HG03045 (cell line): ENCODE data around the gene SESN1.

Source experiments
- ATAC-seq: cut with Tn5 transposase; IDR thresholded peaks from one replicate; pipeline ENCODE4 v1.9.1; 2021; ENCODE audit warnings: mild to moderate bottlenecking, moderate library complexity; ENCODE audit not compliant: unreplicated experiment

Gene SESN1

DNA sequence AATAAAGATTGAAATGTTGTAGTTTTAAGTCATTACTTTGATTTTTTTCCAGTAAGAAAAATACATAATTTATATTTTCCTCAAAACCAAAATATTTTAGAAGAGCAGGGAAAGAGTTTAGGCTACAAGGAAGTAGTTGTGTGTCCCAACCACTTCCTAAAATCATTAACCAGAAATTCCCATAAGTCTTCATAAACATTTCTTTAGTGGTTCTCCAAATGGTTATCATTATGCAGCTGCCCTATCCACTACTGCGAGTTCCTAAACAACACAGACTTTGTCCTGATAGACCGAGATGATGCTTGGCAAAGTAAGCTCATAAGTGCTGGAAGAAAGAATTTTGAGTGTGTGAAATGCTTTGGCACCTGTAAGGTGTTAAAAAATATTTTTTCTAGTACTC, 152.8 kb downstream of the SESN1 start:
- no peak for ATAC-seq

DNA sequence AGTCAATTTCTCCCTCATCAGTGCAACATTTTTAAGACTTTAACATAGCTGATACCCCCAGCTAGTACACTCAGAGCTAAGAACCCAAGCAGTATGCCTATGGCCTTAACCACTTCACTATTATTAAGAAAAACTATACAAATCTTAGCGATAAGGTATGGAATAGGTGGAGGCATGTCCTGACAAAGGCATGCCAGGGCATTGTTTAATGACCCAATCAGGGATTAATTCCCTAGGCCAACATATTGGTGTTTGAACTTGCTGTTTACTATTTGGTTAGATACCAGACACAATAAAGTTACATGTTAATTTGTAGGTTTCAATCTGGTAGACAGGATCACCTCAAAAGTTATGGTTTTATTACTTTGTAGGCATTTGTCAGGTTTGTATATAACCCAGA, 153.4 kb downstream of the SESN1 start:
- ATAC-seq: no peak

DNA sequence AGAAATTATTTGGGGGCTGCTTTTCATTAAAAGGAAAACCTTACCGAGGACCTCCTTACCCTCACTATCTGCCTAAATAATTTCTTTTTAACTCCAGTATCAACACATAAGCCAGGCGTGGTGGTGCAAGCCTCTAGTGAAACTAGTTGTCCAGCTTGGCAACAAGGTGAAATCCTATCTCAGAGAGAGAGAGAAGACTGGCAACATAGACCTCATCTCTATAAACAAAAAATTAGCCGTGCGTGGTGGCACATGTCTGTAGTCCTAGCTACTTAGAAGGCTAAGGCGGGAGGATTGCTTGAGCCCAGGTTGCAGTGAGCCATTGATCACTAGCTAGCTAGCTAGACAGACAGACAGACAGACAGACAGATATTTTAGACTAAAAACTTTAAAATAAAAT, 153.9 kb downstream of the SESN1 start:
- ATAC-seq: no peak

DNA sequence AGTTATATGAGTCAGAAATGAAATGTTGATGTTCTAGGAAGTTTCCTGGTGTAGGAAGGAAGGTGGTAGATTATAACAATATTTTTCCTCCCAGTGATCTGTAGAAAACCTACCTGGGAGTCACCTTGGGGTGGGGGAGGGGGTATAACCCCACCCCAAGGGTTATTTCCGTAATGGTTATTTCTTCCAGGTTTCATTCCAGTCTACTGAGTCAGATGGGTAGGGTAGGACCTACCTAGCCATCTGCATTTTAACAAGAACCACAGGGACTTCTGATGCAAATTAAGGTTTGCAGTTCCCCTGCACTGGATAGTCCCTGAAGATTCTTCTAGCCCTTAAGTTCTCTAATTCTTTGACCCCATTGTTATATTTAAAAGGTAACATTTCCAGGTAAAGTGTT, 157.5 kb downstream of the SESN1 start:
- no peak for ATAC-seq
